Measurements from ENCODE around the gene LEMD3. TPM values are rescaled to one million over a fixed set of nuclear protein-coding genes. Genes with fewer than 3 reads are reported as not detected.

LEMD3 gene
- total RNA-seq, 1 experiment from 2014 or later: 16.3 TPM

- peak; percentile 60 for DNase-seq (ENCODE audit: low read depth)
Observed at GRCh38 chr12:65170209-65170881, 962 bp downstream of the LEMD3 start.

- no peak for DNase-seq (ENCODE audit: low read depth)
Observed at GRCh38 chr12:65171073-65171472, 1.7 kb downstream of the LEMD3 start.

GRCh38 chr12:65171870-65172269, 2.5 kb downstream of the LEMD3 start:
- DNase-seq (ENCODE audit: low read depth): no peak

- DNase-seq (ENCODE audit: low read depth): no peak
Observed at GRCh38 chr12:65175385-65175784, 6.0 kb downstream of the LEMD3 start.

GRCh38 chr12:65182012-65182739, 12.8 kb downstream of the LEMD3 start:
- no peak for DNase-seq (ENCODE audit: low read depth)

GRCh38 chr12:65184176-65184857, 14.9 kb downstream of the LEMD3 start:
- no peak for DNase-seq (ENCODE audit: low read depth)

- no peak for DNase-seq (ENCODE audit: low read depth)
Observed at GRCh38 chr12:65184858-65185229, 15.5 kb downstream of the LEMD3 start.

GRCh38 chr12:65187665-65188064, 18.3 kb downstream of the LEMD3 start:
- no peak for DNase-seq (ENCODE audit: low read depth)

GRCh38 chr12:65188179-65188701, 18.9 kb downstream of the LEMD3 start:
- DNase-seq (ENCODE audit: low read depth): no peak

GRCh38 chr12:65189028-65189718, 19.8 kb downstream of the LEMD3 start:
- DNase-seq (ENCODE audit: low read depth): no peak

- DNase-seq (ENCODE audit: low read depth): no peak
Observed at GRCh38 chr12:65192963-65193516, 23.7 kb downstream of the LEMD3 start.

GRCh38 chr12:65194949-65195348, 25.6 kb downstream of the LEMD3 start:
- DNase-seq (ENCODE audit: low read depth): no peak

GRCh38 chr12:65195387-65196055, 26.1 kb downstream of the LEMD3 start:
- DNase-seq (ENCODE audit: low read depth): no peak

- no peak for DNase-seq (ENCODE audit: low read depth)
Observed at GRCh38 chr12:65196762-65197567, 27.6 kb downstream of the LEMD3 start.

- no peak for DNase-seq (ENCODE audit: low read depth)
Observed at GRCh38 chr12:65199604-65200003, 30.2 kb downstream of the LEMD3 start.

GRCh38 chr12:65200007-65200665, 30.8 kb downstream of the LEMD3 start:
- DNase-seq (ENCODE audit: low read depth): no peak

GRCh38 chr12:65203376-65203775, 34.0 kb downstream of the LEMD3 start:
- no peak for DNase-seq (ENCODE audit: low read depth)

- DNase-seq (ENCODE audit: low read depth): no peak
Observed at GRCh38 chr12:65204886-65205525, 35.6 kb downstream of the LEMD3 start.

GRCh38 chr12:65205886-65206285, 36.5 kb downstream of the LEMD3 start:
- DNase-seq (ENCODE audit: low read depth): no peak
